Retina (tissue), 1 donor: ENCODE measurements around the gene P2RX3.
"Not testable (repeated sequence)": the region's sequence is repeated elsewhere in the genome, so short reads cannot be mapped to it uniquely, and the experiment has no call there.

ENCODE experiments used
- DNase-seq: peaks from one replicate; pipeline ENCODE4 v3.0.0-alpha.2; 2016

The P2RX3 gene

GRCh38 chr11:57325735-57326048, 12.5 kb upstream of the P2RX3 start:
- DNase-seq = no peak

- DNase-seq = no peak
Observed at GRCh38 chr11:57327721-57328120, 10.4 kb upstream of the P2RX3 start.

GRCh38 chr11:57330029-57330428, 8.1 kb upstream of the P2RX3 start:
- DNase-seq = no peak

- DNase-seq = no peak
Observed at GRCh38 chr11:57331720-57332119, 6.4 kb upstream of the P2RX3 start.

- no peak for DNase-seq
Observed at GRCh38 chr11:57332694-57333440, 5.3 kb upstream of the P2RX3 start.

GRCh38 chr11:57335023-57335342, 3.2 kb upstream of the P2RX3 start:
- peak; percentile 78 for DNase-seq

GRCh38 chr11:57335343-57336110, 2.6 kb upstream of the P2RX3 start, which contains the start of gene SSRP1:
Gene SSRP1 (minus strand): TSS chr11:57335892. CDS start chr11:57335121, 771 bp downstream.
- DNase-seq = peak; percentile 84

- no peak for DNase-seq
Observed at GRCh38 chr11:57336111-57336666, 2.0 kb upstream of the P2RX3 start.

GRCh38 chr11:57336856-57337255, 1.3 kb upstream of the P2RX3 start:
- not testable (repeated sequence) for DNase-seq

GRCh38 chr11:57339328-57339727, 1.2 kb downstream of the P2RX3 start:
- peak; percentile 34 for DNase-seq

- peak; percentile 71 for DNase-seq
Observed at GRCh38 chr11:57340039-57340615, 2.0 kb downstream of the P2RX3 start.

GRCh38 chr11:57341250-57341808, 3.2 kb downstream of the P2RX3 start:
- DNase-seq = no peak

- no peak for DNase-seq
Observed at GRCh38 chr11:57342702-57343101, 4.5 kb downstream of the P2RX3 start.

- DNase-seq = no peak
Observed at GRCh38 chr11:57343825-57344224, 5.7 kb downstream of the P2RX3 start.

- DNase-seq = no peak
Observed at GRCh38 chr11:57344826-57345225, 6.7 kb downstream of the P2RX3 start.

GRCh38 chr11:57345555-57346211, 7.5 kb downstream of the P2RX3 start:
- peak; percentile 51 for DNase-seq

- DNase-seq = no peak
Observed at GRCh38 chr11:57347336-57347735, 9.2 kb downstream of the P2RX3 start.

- no peak for DNase-seq
Observed at GRCh38 chr11:57348052-57348451, 9.9 kb downstream of the P2RX3 start.

GRCh38 chr11:57348636-57349313, 10.6 kb downstream of the P2RX3 start:
- DNase-seq = no peak

- peak; percentile 89 for DNase-seq
Observed at GRCh38 chr11:57349491-57350274, 11.5 kb downstream of the P2RX3 start.

GRCh38 chr11:57353036-57353435, 14.9 kb downstream of the P2RX3 start:
- no peak for DNase-seq
